SJCRH30 (cell line): ENCODE results near the gene GPRIN2. TPM values are rescaled to one million over a fixed set of nuclear protein-coding genes. Genes with fewer than 3 reads are reported as not detected.
A peak's percentile ranks its signal among the peaks of the same experiment; 100 is the strongest.

Source experiments
- DNase-seq, 2 experiments: peaks; one replicate each; pipeline ENCODE4 v3.0.0-alpha.2; 2015 to 2020
- H3K27ac ChIP-seq: fragments of 250-450 bp; sonication (Bioruptor Pico); 2 replicates; pipeline ENCODE4 v1.5.1; 2020; ENCODE audit warnings: mild to moderate bottlenecking, moderate library complexity
- H3K27me3 ChIP-seq: fragments of 250-450 bp; sonication (Bioruptor Pico); 2 replicates; pipeline ENCODE4 v1.5.1; 2020; ENCODE audit warnings: mild to moderate bottlenecking, moderate library complexity
- H3K36me3 ChIP-seq: fragments of 250-450 bp; sonication (Bioruptor Pico); 2 replicates; pipeline ENCODE4 v1.5.1; 2020; ENCODE audit warnings: mild to moderate bottlenecking, moderate library complexity
- H3K4me1 ChIP-seq: fragments of 250-450 bp; sonication (Bioruptor Pico); 2 replicates; pipeline ENCODE4 v1.5.1; 2020; ENCODE audit warnings: mild to moderate bottlenecking, moderate library complexity
- H3K4me3 ChIP-seq: fragments of 250-450 bp; sonication (Bioruptor Pico); 2 replicates; pipeline ENCODE4 v1.5.1; 2020; ENCODE audit warnings: mild to moderate bottlenecking, moderate library complexity
- H3K9me3 ChIP-seq: fragments of 250-450 bp; sonication (Bioruptor Pico); replicated peaks from 2 replicates; pipeline ENCODE4 v1.5.1; 2020; ENCODE audit warnings: mild to moderate bottlenecking, moderate library complexity
- total RNA-seq: library from RNA; depleted of rRNA; stranded (reverse); fragments of >200 nt; shearing (Covaris generic); gene quantifications from 2 replicates; pipeline ENCODE4 v1.2.3, GENCODE V29; 2014

The GPRIN2 gene
- total RNA-seq, 1 experiment from 2014 or later: not detected

GRCh38 chr10:46547541-46548497 lies 8.6 kb downstream of the GPRIN2 start:
- Histone ChIP-seq H3K9me3 (no peaks in the 10 kb centered on the region), H3K27ac (no peak overlapping the region), H3K4me3 (no peak overlapping the region), H3K27me3 (no peaks in the 10 kb centered on the region; the same call in 1 of the 2 replicates), H3K4me1 (peaks cover 4% of the 10 kb centered on the region; the same call in 1 of the 2 replicates), H3K36me3 (no peaks in the 10 kb centered on the region)
- DNase-seq: no peak

DNA sequence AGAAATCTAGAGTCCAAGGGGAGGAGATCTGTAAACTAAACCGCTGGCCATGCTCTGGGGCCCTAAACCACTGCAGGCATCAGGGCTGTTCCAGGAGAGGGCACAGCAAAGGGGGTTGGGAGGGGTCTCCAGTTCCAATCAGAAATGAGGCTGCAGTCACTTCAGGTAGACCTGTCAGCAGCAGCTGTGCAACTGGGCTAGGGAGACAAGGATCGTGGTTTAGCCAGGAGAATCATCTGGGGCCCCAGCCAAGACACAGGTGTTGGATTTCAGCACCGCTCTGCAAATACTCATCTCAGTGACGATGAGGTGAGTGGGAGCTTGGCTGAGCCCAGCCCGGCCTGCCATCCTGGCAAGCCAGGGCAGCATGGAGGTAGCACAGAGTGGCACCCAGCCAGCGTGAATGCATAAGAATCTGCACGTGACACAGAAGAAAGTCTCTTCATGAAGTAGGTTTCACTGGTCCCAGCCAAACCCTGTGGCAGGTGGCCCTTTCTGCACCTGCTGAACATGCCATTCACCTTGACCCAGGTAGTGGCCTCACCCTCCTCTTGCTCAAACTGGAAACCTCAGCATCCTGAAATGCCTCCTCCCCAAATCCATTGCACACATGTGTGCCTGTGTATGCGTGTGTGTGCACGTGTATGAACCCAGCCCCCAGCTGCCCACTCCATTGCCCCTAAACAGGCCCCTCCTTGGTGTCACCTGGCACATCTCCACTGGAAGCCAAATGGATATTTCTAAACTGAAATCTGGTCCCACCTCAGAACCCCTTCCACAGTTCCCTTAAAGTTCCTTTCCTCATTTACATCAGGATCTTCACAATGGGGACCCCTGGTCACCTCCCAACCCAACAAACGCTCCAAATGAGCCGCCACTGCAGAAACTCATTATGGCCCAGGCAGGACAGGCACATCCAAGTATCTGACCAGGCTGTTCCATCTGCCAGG lies 9.6 kb downstream of the GPRIN2 start:
- Histone ChIP-seq H3K4me1 (no peaks in the 10 kb centered on the region), H3K4me3 (no peak overlapping the region), H3K9me3 (no peaks in the 10 kb centered on the region), H3K27ac (no peak overlapping the region), H3K27me3 (no peaks in the 10 kb centered on the region; the same call in 1 of the 2 replicates), H3K36me3 (no peaks in the 10 kb centered on the region)
- no peak for DNase-seq

GRCh38 chr10:46545861-46546590 lies 10.4 kb downstream of the GPRIN2 start:
- Histone ChIP-seq H3K36me3 (no peaks in the 10 kb centered on the region), H3K27me3 (no peaks in the 10 kb centered on the region; the same call in 1 of the 2 replicates), H3K27ac (no peak overlapping the region), H3K9me3 (no peaks in the 10 kb centered on the region), H3K4me1 (no peaks in the 10 kb centered on the region), H3K4me3 (no peak overlapping the region)
- DNase-seq: no peak

DNA sequence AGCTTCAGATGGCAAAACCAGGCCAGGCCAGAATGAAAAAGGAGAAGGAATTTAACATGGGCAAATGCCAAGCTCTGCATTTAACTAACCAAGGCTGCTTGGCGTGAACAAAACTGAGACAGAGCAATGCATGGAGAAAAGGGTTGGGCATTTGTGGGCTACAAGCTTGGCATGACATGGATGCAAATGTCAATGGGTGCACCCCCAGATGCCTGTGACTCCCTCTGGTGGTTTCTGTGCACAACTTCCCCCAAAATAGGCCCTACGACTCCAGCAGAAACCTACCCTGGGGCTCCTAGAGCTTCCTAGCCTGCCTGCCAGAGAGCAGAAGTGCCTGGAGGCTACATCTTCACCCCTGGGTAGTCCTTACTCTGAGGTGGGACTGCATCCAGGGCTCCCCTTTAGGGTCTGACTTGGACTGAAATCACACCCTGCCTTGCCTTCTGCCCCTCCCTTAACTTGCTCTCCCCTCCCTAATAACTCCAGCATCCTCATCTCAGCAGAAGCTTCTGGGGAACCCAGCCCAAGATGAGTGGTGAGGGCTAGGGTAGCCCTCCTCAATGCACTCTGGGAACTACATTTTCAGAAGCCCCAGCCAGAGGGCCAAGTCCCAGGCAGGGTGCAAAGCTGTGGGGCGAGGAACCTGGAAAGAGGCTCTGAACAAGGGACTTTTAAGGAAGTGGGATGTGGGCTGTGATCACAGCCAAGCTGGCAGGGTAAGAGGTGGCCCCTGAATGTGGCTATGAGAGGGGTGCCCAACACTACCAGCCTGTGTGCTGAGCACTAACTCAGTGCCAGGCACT lies 11.3 kb downstream of the GPRIN2 start:
- Histone ChIP-seq H3K9me3 (no peaks in the 10 kb centered on the region), H3K36me3 (no peaks in the 10 kb centered on the region), H3K27me3 (no peaks in the 10 kb centered on the region; the same call in 1 of the 2 replicates), H3K27ac (no peak overlapping the region), H3K4me3 (no peak overlapping the region), H3K4me1 (no peaks in the 10 kb centered on the region)
- peak in 1 of 2 experiments; percentile 15 for DNase-seq

- H3K4me1 ChIP-seq: no peaks in the 10 kb centered on the region
- no peaks in the 10 kb centered on the region for H3K36me3 ChIP-seq
- no peak for DNase-seq
These were observed 12.7 kb downstream of the GPRIN2 start for GRCh38 chr10:46543466-46544377.

DNA sequence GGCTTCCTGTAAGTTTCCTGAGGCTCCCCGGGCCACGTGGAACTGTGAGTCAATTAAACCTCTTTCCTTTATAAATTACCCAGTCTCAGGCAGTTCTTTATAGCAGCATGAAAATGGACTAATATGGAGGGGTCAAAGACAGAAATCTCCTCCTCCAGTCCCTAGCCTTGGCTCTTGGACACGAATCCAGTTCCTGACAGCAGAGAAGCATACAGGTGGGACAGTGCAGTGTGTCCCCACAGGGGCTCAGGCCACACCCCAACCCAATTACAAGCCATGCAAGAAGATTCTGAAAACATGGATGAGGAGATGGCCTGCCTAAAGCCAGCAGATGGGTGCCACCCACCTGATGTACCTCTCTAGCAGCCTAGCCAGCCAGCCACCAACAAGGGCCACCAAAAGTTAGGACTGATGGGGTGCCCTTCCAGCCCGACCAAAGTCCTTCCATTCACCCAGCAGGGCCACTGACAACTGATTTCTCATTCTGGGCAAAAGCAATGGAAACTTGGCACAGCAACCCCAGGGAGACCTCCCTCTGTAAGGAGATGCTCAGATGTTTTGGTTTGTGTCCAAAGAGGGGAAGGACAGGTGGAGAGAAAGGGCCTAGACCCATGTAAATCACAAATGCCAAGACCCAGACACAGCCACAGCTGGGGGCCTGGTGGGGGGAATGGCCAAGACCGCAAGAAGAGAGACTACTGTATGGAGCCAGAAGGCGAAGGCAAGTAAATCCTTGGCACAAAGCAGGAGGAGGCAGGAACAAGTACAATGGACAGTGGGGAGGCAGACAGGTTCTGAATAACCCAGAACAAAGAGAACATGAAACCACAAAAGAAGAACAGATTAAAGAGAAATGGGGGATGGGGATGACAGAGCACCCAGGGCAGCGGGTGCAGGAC lies 13.6 kb downstream of the GPRIN2 start:
- DNase-seq: no peak
- no peak overlapping the region for H3K4me3 ChIP-seq
- no peaks in the 10 kb centered on the region; the same call in 1 of the 2 replicates for H3K27me3 ChIP-seq
- H3K36me3 ChIP-seq: no peaks in the 10 kb centered on the region
- no peaks in the 10 kb centered on the region for H3K9me3 ChIP-seq
- no peaks in the 10 kb centered on the region for H3K4me1 ChIP-seq
- no peak overlapping the region for H3K27ac ChIP-seq

More at GRCh38 chr10:46543466-46544377, 12.7 kb downstream of the GPRIN2 start:
- Histone ChIP-seq H3K9me3 (no peaks in the 10 kb centered on the region), H3K4me3 (no peak overlapping the region), H3K27me3 (no peaks in the 10 kb centered on the region; the same call in 1 of the 2 replicates), H3K27ac (no peak overlapping the region)

GRCh38 chr10:46541735-46542566 lies 14.5 kb downstream of the GPRIN2 start:
- Histone ChIP-seq H3K4me1 (no peaks in the 10 kb centered on the region), H3K27me3 (no peaks in the 10 kb centered on the region; the same call in 1 of the 2 replicates), H3K36me3 (no peaks in the 10 kb centered on the region), H3K27ac (no peak overlapping the region), H3K9me3 (no peaks in the 10 kb centered on the region), H3K4me3 (no peak overlapping the region)
- no peak for DNase-seq

DNA sequence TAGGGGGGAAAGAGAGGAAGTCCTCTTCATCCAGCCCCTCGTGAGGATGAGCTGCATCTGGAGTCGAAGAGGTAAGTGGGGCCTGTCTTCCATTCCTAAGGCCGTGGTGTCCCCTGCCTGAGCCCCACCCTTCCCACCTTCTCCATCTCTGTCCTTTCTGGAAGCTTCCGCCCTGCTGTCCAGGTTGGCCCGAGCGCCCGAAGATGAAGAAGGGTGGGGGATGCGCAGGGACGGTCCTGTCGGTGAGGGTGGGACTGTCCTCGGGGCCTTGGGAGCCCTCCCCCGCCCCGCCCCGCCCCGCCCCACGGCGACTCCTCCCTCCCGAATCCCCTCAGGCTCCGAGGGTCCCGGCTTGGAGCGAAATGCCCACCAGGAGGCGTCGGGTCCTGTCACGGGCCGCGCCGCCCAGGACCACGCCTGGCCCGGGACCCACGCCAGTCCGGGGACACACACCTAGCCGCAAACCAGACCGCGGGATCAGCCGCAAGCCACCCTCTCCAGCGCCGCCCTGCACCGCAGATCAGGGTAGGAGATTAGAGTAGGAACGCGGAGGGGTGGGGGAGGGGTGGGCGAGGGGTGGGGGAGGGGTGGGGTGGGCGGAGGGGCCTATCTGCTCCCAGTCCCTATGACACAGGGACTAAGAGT lies 15.3 kb downstream of the GPRIN2 start:
- no peaks in the 10 kb centered on the region for H3K9me3 ChIP-seq
- H3K4me1 ChIP-seq: no peaks in the 10 kb centered on the region
- no peak overlapping the region for H3K4me3 ChIP-seq
- no peaks in the 10 kb centered on the region; the same call in 1 of the 2 replicates for H3K27me3 ChIP-seq
- no peak overlapping the region for H3K27ac ChIP-seq
- no peaks in the 10 kb centered on the region for H3K36me3 ChIP-seq
- no peak for DNase-seq

- Histone ChIP-seq H3K4me1 (no peaks in the 10 kb centered on the region), H3K4me3 (no peak overlapping the region), H3K27ac (no peak overlapping the region), H3K36me3 (no peaks in the 10 kb centered on the region), H3K27me3 (no peaks in the 10 kb centered on the region; the same call in 1 of the 2 replicates), H3K9me3 (no peaks in the 10 kb centered on the region)
- no peak for DNase-seq
These were observed 15.9 kb downstream of the GPRIN2 start for GRCh38 chr10:46540412-46541016.

DNA sequence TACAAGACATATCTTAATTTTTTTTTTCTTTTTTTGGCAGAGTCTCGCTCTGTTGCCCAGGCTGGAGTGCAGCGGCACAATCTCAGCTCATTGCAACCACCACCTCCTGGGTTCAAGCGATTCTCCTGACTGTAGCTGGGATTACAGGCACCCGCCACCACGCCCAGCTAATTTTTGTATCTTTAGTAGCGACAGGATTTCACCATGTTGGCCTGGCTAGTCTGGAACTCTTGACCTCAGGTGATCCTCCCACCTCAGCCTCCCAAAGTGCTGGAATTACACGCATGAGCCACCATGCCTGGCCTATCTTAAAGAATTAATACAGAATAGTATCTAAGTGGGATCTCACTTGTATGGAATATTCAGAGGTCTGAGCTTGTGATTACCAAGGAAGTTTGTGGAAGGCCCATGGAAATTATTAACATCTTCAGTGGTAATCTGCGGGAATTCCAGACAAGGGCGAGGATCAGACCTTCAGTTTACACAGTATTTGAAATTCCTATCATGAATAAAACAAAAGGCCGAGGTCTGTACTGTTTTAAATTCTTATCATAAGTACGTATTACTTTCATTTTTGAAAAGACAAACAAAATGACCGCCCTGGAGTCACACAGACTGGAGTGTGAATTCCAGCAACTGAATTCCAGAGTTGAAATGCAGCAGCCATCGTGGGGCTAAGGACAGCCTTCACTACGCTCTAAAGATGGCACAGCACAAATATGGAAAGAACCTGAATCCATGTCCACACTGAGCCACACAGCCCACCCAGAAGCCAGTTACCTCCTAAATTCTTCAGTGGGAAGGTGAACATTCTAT lies 16.7 kb downstream of the GPRIN2 start:
- Histone ChIP-seq H3K36me3 (no peaks in the 10 kb centered on the region), H3K27ac (no peak overlapping the region), H3K27me3 (no peaks in the 10 kb centered on the region; the same call in 1 of the 2 replicates), H3K4me3 (no peak overlapping the region), H3K4me1 (no peaks in the 10 kb centered on the region), H3K9me3 (no peaks in the 10 kb centered on the region)
- no peak for DNase-seq
